ENCODE data around the gene KRTAP17-1.
"Not testable (repeated sequence)": the region's sequence is repeated elsewhere in the genome, so short reads cannot be mapped to it uniquely, and the experiment has no call there.

The KRTAP17-1 gene, protein sequence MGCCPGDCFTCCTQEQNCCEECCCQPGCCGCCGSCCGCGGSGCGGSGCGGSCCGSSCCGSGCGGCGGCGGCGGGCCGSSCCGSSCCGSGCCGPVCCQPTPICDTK

GRCh38 chr17:41315204-41315794 lies at the start of gene KRTAP17-1:
Gene KRTAP17-1 (minus strand): TSS chr17:41315710. CDS start chr17:41315650, 60 bp downstream.
- DNase-seq: no peak

GRCh38 chr17:41363881-41364280 lies 48.4 kb upstream of the KRTAP17-1 start:
- DNase-seq: no peak

DNA sequence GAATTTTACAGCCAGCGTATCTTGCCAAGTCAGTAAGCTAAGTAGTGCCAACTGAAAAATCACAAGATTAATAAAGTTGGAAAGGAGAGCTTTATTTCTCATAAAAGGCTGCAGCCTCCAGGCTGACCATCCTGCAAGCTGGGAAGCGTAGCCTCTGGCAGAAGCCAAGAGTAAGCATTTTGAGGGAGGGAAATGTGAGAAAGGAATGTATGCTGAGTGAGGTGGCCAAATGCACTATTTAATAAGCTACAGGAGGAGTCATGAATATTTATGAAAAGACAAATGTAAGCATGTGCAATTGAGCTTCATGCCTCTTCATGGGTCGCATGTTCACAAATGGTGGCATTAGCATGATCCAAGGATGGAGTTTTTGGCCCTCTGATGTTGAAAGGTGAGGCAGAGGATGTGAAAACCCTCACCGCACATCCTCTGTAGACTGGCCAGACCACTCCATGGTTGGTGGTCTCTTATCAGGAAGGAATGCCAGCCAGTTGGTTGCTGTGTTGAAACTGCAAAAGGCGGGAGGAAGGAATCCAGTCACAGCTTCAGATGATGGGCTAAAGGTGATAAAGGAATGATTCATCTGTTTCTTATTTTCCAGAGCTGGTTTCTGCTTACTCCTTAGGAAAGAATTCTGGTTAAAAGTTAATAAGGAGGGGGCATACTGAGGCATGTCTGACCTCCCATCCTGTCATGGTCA lies 44.9 kb upstream of the KRTAP17-1 start:
- no peak for DNase-seq

DNA sequence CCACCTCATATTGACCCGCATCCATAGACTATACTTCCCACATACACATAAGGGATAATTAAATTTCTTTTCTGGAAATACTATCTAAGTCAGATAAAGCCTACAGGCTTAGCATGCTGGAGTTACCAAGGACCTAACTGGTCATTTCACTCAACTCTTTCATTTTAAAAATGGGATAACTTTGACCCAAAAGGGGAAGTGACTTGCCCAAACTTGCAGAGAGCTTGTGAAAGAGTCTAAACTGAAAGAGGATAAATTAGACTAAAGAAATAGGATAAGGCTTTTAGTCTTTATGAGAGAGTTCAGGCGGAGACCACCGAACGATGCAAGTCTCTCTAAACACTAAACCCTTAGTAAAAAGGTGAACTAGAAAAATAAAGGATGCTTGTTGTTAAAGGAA lies 39.0 kb upstream of the KRTAP17-1 start:
- no peak for DNase-seq

- DNase-seq: no peak
Measured at GRCh38 chr17:41352597-41353366, 37.3 kb upstream of the KRTAP17-1 start.

DNA sequence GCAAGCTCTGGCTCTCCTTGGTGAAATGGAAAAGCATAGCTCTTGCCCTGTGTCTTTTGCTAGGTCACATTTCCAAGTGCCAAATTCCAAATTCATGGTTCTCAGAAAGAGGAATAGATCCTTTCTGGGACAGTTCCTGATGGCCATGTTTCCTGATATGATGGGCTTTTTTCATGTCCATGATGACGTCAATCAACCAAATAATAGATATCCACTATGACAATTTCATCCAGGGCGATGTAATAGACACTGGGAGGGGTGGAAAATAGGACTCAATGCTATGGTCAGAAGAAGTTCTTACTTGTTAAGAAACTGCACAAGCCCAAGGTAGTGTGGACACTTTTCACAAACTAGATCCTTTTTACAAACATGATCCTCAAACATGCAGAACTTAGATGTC lies 35.7 kb upstream of the KRTAP17-1 start:
- DNase-seq: no peak

DNA sequence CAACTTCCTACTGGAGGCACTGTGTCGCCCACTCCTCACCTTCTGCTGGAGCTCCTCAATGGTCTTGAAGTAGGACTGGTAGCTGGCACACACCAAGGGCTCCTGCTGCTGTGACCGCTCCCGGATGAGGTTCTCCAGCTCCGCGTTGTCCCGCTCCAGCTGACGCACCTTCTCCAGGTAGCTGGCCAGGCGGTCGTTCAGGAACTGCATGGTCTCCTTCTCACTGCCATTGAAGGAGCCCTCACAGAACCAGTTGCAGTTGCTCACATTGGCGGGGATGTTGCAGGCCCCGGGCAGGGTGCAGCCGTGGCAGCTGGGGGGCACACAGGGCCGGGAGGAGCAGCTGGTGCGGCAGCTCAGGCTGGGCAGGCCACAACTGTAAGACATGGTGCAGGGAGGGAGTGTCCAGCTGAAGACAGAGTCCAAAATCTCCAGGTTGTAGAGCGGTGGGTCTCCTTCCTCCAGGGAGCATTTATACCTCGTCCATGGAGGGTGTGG lies 34.9 kb upstream of the KRTAP17-1 start, which contains the start of gene KRT33A:
KRT33A (minus strand) TSS at position 448 of the 498 bp plus-strand sequence; CDS start at position 387, 61 bp downstream.
- not testable (repeated sequence) for DNase-seq

GRCh38 chr17:41347869-41348760 lies 32.6 kb upstream of the KRTAP17-1 start:
- no peak for DNase-seq

- not testable (repeated sequence) for DNase-seq
Measured at GRCh38 chr17:41346421-41346820, 30.9 kb upstream of the KRTAP17-1 start.

- no peak for DNase-seq
Measured at GRCh38 chr17:41345992-41346391, 30.5 kb upstream of the KRTAP17-1 start.

DNA sequence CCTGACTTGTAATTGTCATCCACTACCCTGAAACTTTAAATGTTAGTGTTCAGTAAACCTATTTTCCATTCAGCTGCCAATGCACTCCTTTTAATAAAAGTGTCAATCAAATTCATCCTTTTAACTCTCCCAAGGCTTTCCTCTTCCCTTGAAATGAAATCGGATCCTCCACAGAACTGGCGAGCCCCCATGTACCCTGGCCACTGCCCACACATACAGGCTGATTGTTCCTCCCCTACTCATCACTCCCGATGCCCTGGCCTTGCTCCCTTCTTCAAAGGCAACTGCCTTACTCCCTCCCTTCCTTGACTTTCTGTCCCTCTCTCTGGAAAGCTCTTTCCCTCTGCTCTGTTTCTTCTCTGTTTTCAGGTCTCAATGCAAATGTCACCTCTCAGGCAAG lies 27.5 kb upstream of the KRTAP17-1 start:
- DNase-seq: no peak

DNA sequence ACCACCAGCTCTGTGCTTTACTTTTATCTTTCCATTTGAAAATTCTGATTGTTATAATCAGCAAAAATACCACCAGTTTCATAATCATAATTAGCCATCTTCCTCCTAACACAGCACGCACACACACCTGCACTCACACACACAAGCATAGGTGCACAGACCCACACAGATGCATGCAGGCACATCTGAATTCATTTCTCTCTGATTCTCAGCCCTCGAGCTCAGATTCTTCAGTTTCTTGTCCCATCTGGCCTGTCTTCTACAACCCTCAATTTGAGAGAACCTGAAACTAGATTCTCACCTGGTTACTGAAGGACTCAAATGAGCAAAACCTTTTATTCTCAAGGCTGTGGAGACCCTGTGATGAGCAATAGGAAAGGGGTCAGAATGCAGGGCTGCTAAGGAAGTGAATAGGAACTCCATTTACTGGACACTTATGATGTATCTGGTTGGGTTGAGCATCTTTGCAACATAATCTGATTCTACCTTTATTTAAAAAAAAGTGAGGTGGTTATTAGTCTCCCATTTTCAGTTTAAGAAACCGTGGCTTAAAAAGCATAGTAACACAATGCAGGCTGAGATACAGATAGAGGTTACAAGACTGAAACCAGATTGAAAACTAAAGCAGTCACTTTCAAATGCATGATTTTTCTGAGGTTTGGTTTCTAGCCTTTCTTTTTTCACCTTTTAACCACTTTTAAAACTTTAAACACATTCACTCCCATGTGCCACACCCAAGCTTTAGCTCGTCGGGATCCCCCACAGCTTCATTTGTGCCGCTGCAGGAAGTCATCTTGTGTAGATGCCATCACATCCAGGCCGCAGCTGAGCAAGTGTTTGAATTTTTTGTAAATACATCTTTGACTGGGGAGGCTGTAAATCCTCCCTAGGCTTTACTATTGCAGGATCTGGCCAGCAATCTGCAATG lies 25.7 kb upstream of the KRTAP17-1 start:
- peak; percentile 74 for DNase-seq

GRCh38 chr17:41340494-41340893 lies 25.0 kb upstream of the KRTAP17-1 start:
- peak; percentile 22 for DNase-seq

DNA sequence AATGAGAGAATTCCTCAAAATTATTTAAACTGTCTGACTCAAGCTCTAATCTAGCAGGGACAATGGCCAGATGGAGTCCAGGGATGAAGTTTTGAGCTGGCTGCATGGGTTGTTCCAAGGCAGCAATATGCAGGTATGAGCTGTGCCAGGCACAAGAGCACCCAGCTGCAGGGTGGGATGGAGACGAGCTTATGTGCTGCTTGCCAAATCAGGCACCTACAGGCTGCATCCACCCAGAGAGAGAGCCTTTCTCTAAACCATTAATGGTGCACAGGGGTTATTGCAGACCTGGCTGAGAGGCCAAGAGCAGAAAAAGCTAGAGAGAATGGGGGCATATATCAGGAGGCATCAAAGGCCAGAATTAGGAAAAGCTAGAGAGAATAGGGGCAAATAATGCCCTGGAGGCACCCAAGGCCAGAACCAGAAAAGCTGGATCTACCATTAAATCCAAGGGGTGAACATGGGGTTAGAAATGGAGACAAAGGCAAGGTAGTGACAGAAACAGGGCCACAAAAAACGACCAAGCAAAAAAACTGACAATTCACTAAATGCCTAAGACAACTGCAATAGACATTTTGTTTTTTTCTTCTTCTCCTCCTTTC lies 24.2 kb upstream of the KRTAP17-1 start:
- DNase-seq: no peak

DNA sequence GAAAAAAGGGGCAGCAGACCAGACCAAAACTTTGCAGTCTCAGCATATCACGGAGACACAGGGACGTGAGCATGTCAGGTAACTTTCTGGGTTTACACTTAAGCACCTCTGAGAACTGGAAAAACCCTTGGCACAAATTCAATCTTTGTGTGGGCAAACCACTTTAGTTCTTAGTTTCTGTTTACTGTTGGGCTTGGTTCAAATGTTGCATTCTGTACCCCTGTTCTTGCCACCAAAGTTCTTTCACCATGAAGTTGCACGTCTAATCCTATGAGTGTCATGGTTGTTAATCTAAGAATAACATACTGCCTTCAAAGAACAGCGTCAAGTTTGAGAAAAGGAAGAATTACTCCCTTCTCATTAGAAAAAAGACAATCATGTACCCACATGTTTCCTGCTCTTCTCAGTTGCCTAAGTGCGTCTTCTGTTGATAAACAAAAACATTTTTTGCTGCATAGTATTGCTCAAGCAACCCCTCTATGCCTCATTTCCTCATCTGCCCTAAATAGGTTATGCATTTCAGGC lies 23.5 kb upstream of the KRTAP17-1 start:
- peak; percentile 86 for DNase-seq

DNA sequence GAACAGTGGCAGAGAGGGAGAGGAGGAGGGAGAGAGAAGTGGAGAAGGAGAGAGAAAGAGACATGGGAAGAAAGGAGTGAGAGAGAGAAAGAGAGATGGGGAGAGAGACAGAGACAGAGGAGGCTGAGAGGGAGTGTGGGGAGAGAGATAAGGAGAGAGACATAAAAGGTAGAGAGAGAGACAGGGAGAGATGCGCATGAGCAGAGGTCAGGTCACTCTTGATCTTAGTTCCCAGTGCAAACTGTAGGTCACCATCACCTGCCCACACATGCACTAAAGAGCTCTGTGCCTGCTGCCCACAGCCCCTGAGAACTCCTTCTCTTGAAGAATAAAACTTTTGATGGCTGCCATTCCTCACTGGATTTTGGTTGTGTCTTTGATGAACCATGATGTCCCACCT lies 20.2 kb upstream of the KRTAP17-1 start:
- DNase-seq: no peak

GRCh38 chr17:41334385-41335305 lies 19.1 kb upstream of the KRTAP17-1 start:
- peak; percentile 21 for DNase-seq

GRCh38 chr17:41333836-41334235 lies 18.3 kb upstream of the KRTAP17-1 start:
- no peak for DNase-seq

DNA sequence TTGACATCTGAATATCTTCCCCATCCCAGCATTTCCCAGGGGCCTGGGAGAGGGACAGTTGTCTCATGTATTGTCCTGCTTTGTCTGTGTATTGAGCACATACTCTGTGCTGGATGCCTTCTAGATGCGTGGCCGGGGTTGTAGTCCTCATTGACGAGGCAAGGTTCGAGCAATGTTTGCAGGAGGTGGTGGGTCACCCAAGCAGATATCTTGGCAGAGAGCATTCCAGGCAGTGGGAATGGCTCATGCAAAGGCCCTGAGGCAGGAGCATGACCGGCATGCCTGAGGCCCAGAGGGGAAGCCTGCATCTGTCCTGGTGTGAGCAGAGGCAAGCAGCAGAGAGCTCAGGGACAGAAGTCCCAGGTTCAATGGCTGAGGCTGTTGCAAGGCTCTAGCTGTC lies 17.6 kb upstream of the KRTAP17-1 start:
- no peak for DNase-seq

Measured in CD4-positive, alpha-beta T cell treated with Interleukin-21 for 1 hour (primary cell).